Coronary artery (tissue), 2 donors: ENCODE data around the gene ZFHX3.
A peak's percentile ranks its signal among the peaks of the same experiment; 100 is the strongest.

Source experiments
- DNase-seq: peaks from one replicate; pipeline ENCODE4 v3.0.0-alpha.2; 2017; ENCODE audit warnings: low spot score
- H3K27ac ChIP-seq, 2 donors: fragments of 200-600 bp; sonication (generic); one replicate each; pipeline ENCODE4 v1.5.1; 2016 to 2019
- H3K4me3 ChIP-seq: fragments of 200-600 bp; sonication (generic); 2 replicates; pipeline ENCODE4 v1.5.1; 2016; ENCODE audit warnings: mild to moderate bottlenecking, moderate library complexity
- CTCF ChIP-seq: fragments of 200-600 bp; sonication (generic); IDR thresholded peaks from one replicate; pipeline ENCODE4 v1.5.1; 2019; ENCODE audit warnings: antibody characterized with exemption

ZFHX3 gene

GRCh38 chr16:72787514-72788268 is 260.2 kb downstream of the ZFHX3 start:
- H3K4me3 ChIP-seq: peak overlapping the region; percentile 65
- TF ChIP-seq CTCF: no peak
- DNase-seq: peak; percentile 86
- peak overlapping the region; percentile 84 to 91 for H3K27ac ChIP-seq

- H3K27ac ChIP-seq: peak overlapping the region; percentile 84 to 91
- no peak for DNase-seq
- TF ChIP-seq CTCF: no peak
- H3K4me3 ChIP-seq: peak overlapping the region; percentile 65
Measured at GRCh38 chr16:72787130-72787513, 260.8 kb downstream of the ZFHX3 start.

- TF ChIP-seq CTCF: no peak
- no peak for DNase-seq
- H3K4me3 ChIP-seq: peak overlapping the region; percentile 45
- peak overlapping the region; percentile 54 to 84 for H3K27ac ChIP-seq
Measured at GRCh38 chr16:72786606-72787005, 261.3 kb downstream of the ZFHX3 start.

GRCh38 chr16:72785886-72786285 is 262.0 kb downstream of the ZFHX3 start:
- H3K27ac ChIP-seq: peak overlapping the region in 1 of 2 donors; percentile 84
- no peak for DNase-seq
- no peak for TF ChIP-seq CTCF
- H3K4me3 ChIP-seq: peak overlapping the region; percentile 26

GRCh38 chr16:72785171-72785570 is 262.8 kb downstream of the ZFHX3 start:
- DNase-seq: no peak
- Histone ChIP-seq H3K27ac (peak overlapping the region in 1 of 2 donors; percentile 84), H3K4me3 (peak overlapping the region; percentile 3)
- TF ChIP-seq CTCF: no peak

- no peak for DNase-seq
- TF ChIP-seq CTCF: no peak
Measured at GRCh38 chr16:72783716-72784318, 264.1 kb downstream of the ZFHX3 start.

GRCh38 chr16:72769876-72770275 is 278.1 kb downstream of the ZFHX3 start:
- Histone ChIP-seq H3K4me3 (no peak overlapping the region), H3K27ac (no peak overlapping the region)
- no peak for TF ChIP-seq CTCF
- no peak for DNase-seq

More at GRCh38 chr16:72783716-72784318, 264.1 kb downstream of the ZFHX3 start:
- Histone ChIP-seq H3K4me3 (no peak overlapping the region), H3K27ac (peak overlapping the region in 1 of 2 donors; percentile 66)
